Loucy (cell line): Measurements from ENCODE around the gene FEV.

Source experiments
- H2AFZ ChIP-seq: fragments of 200-600 bp; sonication (generic); 2 replicates; pipeline ENCODE4 v1.6.0; 2016; ENCODE audit warnings: antibody characterized with exemption, mild to moderate bottlenecking, low read length, moderate library complexity
- H3F3A ChIP-seq: fragments of 200-600 bp; 2 replicates; pipeline ENCODE4 v1.6.0; 2016; ENCODE audit warnings: antibody characterized with exemption, low read depth, mild to moderate bottlenecking
- H3K27me3 ChIP-seq: fragments of 200-600 bp; sonication (generic); 2 replicates; pipeline ENCODE4 v1.6.1; 2014; ENCODE audit warnings: low read length, mild to moderate bottlenecking; ENCODE audit not compliant: insufficient read depth, poor library complexity, severe bottlenecking
- H3K36me3 ChIP-seq: fragments of 200-600 bp; sonication (generic); 2 replicates; pipeline ENCODE4 v1.6.1; 2016; ENCODE audit warnings: low read length; ENCODE audit not compliant: insufficient read depth
- H3K4me1 ChIP-seq: fragments of 200-600 bp; sonication (generic); 2 replicates; pipeline ENCODE4 v1.5.1; 2014; ENCODE audit warnings: low read length, mild to moderate bottlenecking; ENCODE audit not compliant: insufficient read depth, poor library complexity, severe bottlenecking
- H3K4me2 ChIP-seq: fragments of 200-600 bp; sonication (generic); 2 replicates; pipeline ENCODE4 v1.6.0; 2014; ENCODE audit warnings: antibody characterized with exemption, low read length, low read depth, mild to moderate bottlenecking; ENCODE audit not compliant: poor library complexity, severe bottlenecking
- H3K4me3 ChIP-seq: fragments of 200-600 bp; sonication (generic); 2 replicates; pipeline ENCODE4 v1.5.1; 2014; ENCODE audit warnings: low read length, mild to moderate bottlenecking, mixed read lengths; ENCODE audit not compliant: poor library complexity, severe bottlenecking
- H3K79me2 ChIP-seq: fragments of 200-600 bp; sonication (generic); 2 replicates; pipeline ENCODE4 v1.6.1; 2014; ENCODE audit warnings: low read length; ENCODE audit not compliant: insufficient read depth
- H3K9ac ChIP-seq: fragments of 200-600 bp; sonication (generic); 2 replicates; pipeline ENCODE4 v1.6.0; 2014; ENCODE audit warnings: mild to moderate bottlenecking, low read depth, low read length, moderate library complexity; ENCODE audit not compliant: poor library complexity, severe bottlenecking
- H3K9me2 ChIP-seq: fragments of 200-600 bp; sonication (generic); replicated peaks from 2 replicates; pipeline ENCODE4 v1.6.1; 2016; ENCODE audit warnings: low read depth, low read length, mixed read lengths
- H3K9me3 ChIP-seq: fragments of 200-600 bp; sonication (generic); 2 replicates; pipeline ENCODE4 v1.6.1; 2014; ENCODE audit warnings: mild to moderate bottlenecking, antibody characterized with exemption, low read length, low read depth; ENCODE audit not compliant: insufficient read depth
- H4K20me1 ChIP-seq: fragments of 200-600 bp; sonication (generic); 2 replicates; pipeline ENCODE4 v1.6.0; 2014; ENCODE audit warnings: antibody characterized with exemption, low read length, mild to moderate bottlenecking; ENCODE audit not compliant: insufficient read depth, poor library complexity, severe bottlenecking
- EZH2phosphoT487 ChIP-seq: fragments of 200-600 bp; IDR thresholded peaks from 2 replicates; pipeline ENCODE4 v1.6.1; 2018; ENCODE audit warnings: antibody characterized with exemption, mild to moderate bottlenecking, moderate library complexity, borderline replicate concordance
- TF ChIP-seq, protein P1 (sequence below): fragments of 200-600 bp; sonication (generic); conservative IDR thresholded peaks from 2 replicates; pipeline ENCODE4 v1.5.1; 2014; ENCODE audit warnings: mild to moderate bottlenecking, antibody characterized with exemption, low read length

The FEV gene

GRCh38 chr2:218997731-218998130 is 12.7 kb upstream of the FEV start:
- no peaks in the 10 kb centered on the region for H3K79me2 ChIP-seq
- no peaks in the 10 kb centered on the region for H3K9me3 ChIP-seq
- H4K20me1 ChIP-seq = no peaks in the 10 kb centered on the region
- no peaks in the 10 kb centered on the region for H3K36me3 ChIP-seq
- no peaks in the 10 kb centered on the region for H3F3A ChIP-seq
- H3K27me3 ChIP-seq = no peaks in the 10 kb centered on the region
- no peak for TF ChIP-seq EZH2phosphoT487
- TF ChIP-seq, protein P1, sequence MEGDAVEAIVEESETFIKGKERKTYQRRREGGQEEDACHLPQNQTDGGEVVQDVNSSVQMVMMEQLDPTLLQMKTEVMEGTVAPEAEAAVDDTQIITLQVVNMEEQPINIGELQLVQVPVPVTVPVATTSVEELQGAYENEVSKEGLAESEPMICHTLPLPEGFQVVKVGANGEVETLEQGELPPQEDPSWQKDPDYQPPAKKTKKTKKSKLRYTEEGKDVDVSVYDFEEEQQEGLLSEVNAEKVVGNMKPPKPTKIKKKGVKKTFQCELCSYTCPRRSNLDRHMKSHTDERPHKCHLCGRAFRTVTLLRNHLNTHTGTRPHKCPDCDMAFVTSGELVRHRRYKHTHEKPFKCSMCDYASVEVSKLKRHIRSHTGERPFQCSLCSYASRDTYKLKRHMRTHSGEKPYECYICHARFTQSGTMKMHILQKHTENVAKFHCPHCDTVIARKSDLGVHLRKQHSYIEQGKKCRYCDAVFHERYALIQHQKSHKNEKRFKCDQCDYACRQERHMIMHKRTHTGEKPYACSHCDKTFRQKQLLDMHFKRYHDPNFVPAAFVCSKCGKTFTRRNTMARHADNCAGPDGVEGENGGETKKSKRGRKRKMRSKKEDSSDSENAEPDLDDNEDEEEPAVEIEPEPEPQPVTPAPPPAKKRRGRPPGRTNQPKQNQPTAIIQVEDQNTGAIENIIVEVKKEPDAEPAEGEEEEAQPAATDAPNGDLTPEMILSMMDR = no peak
- H3K4me1 ChIP-seq = peaks cover 33% of the 10 kb centered on the region
- H3K4me2 ChIP-seq = peak overlapping the region; percentile 53
- no peak overlapping the region; the same call in 1 of the 2 replicates for H2AFZ ChIP-seq
- H3K9ac ChIP-seq = peak overlapping the region; percentile 4
- peak overlapping the region; percentile 39 for H3K4me3 ChIP-seq
- no peaks in the 10 kb centered on the region for H3K9me2 ChIP-seq

DNA sequence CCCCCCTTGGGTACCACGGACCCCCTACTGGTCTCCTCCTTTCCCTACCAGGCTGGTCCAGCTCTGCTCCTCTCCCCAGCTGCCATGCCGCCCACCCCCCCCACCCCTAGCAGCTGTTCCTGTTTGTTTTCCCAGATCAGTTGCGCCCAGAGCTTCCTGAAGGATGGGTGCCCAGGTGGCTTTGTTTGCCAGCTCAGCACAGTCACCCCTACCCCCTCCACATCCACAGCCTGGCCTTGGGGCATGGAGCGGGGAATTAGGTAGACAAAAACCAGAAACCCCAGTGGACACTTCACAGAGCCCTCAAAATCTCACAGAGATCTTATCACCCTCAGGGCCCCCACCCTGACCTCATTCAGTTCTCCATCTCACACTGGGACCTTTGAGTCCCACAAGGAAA is 12.0 kb upstream of the FEV start:
- Histone ChIP-seq H3K79me2 (no peaks in the 10 kb centered on the region), H3F3A (no peaks in the 10 kb centered on the region), H3K4me1 (peaks cover 33% of the 10 kb centered on the region), H3K4me2 (no peak overlapping the region), H3K36me3 (no peaks in the 10 kb centered on the region), H3K9ac (no peak overlapping the region), H2AFZ (no peak overlapping the region), H3K4me3 (no peak overlapping the region), H4K20me1 (no peaks in the 10 kb centered on the region), H3K9me2 (no peaks in the 10 kb centered on the region), H3K9me3 (no peaks in the 10 kb centered on the region), H3K27me3 (no peaks in the 10 kb centered on the region)
- TF ChIP-seq, protein P1 = no peak
- TF ChIP-seq EZH2phosphoT487 = no peak

- Histone ChIP-seq H2AFZ (no peak overlapping the region), H3K79me2 (no peaks in the 10 kb centered on the region), H3K4me3 (no peak overlapping the region), H3K9ac (no peak overlapping the region), H3K36me3 (no peaks in the 10 kb centered on the region), H3K27me3 (no peaks in the 10 kb centered on the region), H3K4me1 (peaks cover 33% of the 10 kb centered on the region), H3F3A (no peaks in the 10 kb centered on the region), H4K20me1 (no peaks in the 10 kb centered on the region), H3K4me2 (no peak overlapping the region), H3K9me2 (no peaks in the 10 kb centered on the region), H3K9me3 (no peaks in the 10 kb centered on the region)
- TF ChIP-seq EZH2phosphoT487 = no peak
- TF ChIP-seq, protein P1 = peak; percentile 76
Measured at GRCh38 chr2:218995972-218996711, 11.2 kb upstream of the FEV start.
